ENCODE data around the gene DCUN1D2. TPM values are rescaled to one million over a fixed set of nuclear protein-coding genes. Genes with fewer than 3 reads are reported as not detected.

DCUN1D2 gene
- total and polyA plus RNA-seq, 10 of the 15 experiments (the other 5 are each of a cell fraction or from before 2014, with no cell fraction given), result 2.5 to 23.6 (median 9.3) TPM

- H3K36me3 ChIP-seq (ENCODE audit: control insufficient read depth in 2 of 2, insufficient read depth in 2 of 2, low read length in 1 of 2), result peaks cover under 1 to 2% of the 10 kb centered on the region in 2 experiments; a peak in 3 of 4 replicates
- H3K4me2 ChIP-seq (ENCODE audit: control insufficient read depth, insufficient read depth), result no peak overlapping the region
- RAD21 ChIA-PET (ENCODE audit: unreplicated experiment), result no interaction called here
- DNase-seq (ENCODE audit: low read depth, low spot score), result no peak
- no peak for FAIRE-seq
- no peaks in the 10 kb centered on the region for H4K20me1 ChIP-seq (ENCODE audit: control insufficient read depth, insufficient read depth)
- no peak overlapping the region for H3K4me3 ChIP-seq
- no peaks in the 10 kb centered on the region for H3K79me2 ChIP-seq (ENCODE audit: control insufficient read depth, insufficient read depth, low read length)
- CTCF ChIA-PET, result no interaction called here
- BruUV-seq (replicated peaks), result no TSS peak
- H3K9me3 ChIP-seq (replicated peaks; ENCODE audit: control insufficient read depth, insufficient read depth, low read length), result no peaks in the 10 kb centered on the region
- in situ Hi-C loops (cut with MboI) (no loop called here), intact Hi-C loops (cut with micrococcal nuclease; ENCODE audit: unreplicated experiment) (no loop called here)
- POLR2A ChIA-PET, result interaction anchor here (0.6 to 0.7 kb wide), 2 partner anchors 147 to 759 kb away, joined by 3 to 4 read pairs; no protein-coding TSS in a partner anchor
- H3K9ac ChIP-seq (ENCODE audit: control insufficient read depth, insufficient read depth, low read length), result no peak overlapping the region
- no peak overlapping the region for H2AFZ ChIP-seq (ENCODE audit: control insufficient read depth, low read depth, low read length)
- H3K4me1 ChIP-seq (ENCODE audit: control insufficient read depth, insufficient read depth, low read length), result no peaks in the 10 kb centered on the region
- no peak overlapping the region for H3K27ac ChIP-seq (ENCODE audit: control insufficient read depth, insufficient read depth)
- SMC1A ChIA-PET (ENCODE audit: uncharacterized antibody, unreplicated experiment), result interaction anchor here (0.8 kb wide), 1 partner anchor 12 kb away, joined by 3 read pairs; no protein-coding TSS in a partner anchor
- H3K27me3 ChIP-seq (replicated peaks in 1 of 2; ENCODE audit: control insufficient read depth in 2 of 2, insufficient read depth in 2 of 2, low read length in 1 of 2), result no peaks in the 10 kb centered on the region
- 98% methylated on average over 3 of the region's 4 CpGs for WGBS (ENCODE audit: insufficient coverage, insufficient replicate concordance, low lambda C conversion rate, missing lambda C conversion rate)
- no peak for ATAC-seq
- no peak for TF ChIP-seq REST (IDR thresholded peaks at IDR 0.05; ENCODE audit: low read depth, low read length)
- no peak for TF ChIP-seq SREBF2 (IDR thresholded peaks at IDR 0.05; ENCODE audit: low read length)
- TF ChIP-seq, protein P1, sequence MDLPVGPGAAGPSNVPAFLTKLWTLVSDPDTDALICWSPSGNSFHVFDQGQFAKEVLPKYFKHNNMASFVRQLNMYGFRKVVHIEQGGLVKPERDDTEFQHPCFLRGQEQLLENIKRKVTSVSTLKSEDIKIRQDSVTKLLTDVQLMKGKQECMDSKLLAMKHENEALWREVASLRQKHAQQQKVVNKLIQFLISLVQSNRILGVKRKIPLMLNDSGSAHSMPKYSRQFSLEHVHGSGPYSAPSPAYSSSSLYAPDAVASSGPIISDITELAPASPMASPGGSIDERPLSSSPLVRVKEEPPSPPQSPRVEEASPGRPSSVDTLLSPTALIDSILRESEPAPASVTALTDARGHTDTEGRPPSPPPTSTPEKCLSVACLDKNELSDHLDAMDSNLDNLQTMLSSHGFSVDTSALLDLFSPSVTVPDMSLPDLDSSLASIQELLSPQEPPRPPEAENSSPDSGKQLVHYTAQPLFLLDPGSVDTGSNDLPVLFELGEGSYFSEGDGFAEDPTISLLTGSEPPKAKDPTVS (IDR thresholded peaks at IDR 0.05; ENCODE audit: low read depth, low read length), result no peak
- no peak for TF ChIP-seq SUZ12 (IDR thresholded peaks at IDR 0.05; ENCODE audit: unreplicated experiment)
- TF ChIP-seq, protein P2, sequence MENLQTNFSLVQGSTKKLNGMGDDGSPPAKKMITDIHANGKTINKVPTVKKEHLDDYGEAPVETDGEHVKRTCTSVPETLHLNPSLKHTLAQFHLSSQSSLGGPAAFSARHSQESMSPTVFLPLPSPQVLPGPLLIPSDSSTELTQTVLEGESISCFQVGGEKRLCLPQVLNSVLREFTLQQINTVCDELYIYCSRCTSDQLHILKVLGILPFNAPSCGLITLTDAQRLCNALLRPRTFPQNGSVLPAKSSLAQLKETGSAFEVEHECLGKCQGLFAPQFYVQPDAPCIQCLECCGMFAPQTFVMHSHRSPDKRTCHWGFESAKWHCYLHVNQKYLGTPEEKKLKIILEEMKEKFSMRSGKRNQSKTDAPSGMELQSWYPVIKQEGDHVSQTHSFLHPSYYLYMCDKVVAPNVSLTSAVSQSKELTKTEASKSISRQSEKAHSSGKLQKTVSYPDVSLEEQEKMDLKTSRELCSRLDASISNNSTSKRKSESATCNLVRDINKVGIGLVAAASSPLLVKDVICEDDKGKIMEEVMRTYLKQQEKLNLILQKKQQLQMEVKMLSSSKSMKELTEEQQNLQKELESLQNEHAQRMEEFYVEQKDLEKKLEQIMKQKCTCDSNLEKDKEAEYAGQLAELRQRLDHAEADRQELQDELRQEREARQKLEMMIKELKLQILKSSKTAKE (IDR thresholded peaks at IDR 0.05; ENCODE audit: low read depth, poor library complexity, severe bottlenecking), result no peak
- TF ChIP-seq SMAD1 (IDR thresholded peaks at IDR 0.05; ENCODE audit: low read depth, partially characterized antibody), result no peak
- TF ChIP-seq RB1 (IDR thresholded peaks at IDR 0.05; ENCODE audit: borderline replicate concordance), result no peak
- TF ChIP-seq, protein P3, sequence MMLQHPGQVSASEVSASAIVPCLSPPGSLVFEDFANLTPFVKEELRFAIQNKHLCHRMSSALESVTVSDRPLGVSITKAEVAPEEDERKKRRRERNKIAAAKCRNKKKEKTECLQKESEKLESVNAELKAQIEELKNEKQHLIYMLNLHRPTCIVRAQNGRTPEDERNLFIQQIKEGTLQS (IDR thresholded peaks at IDR 0.05; ENCODE audit: borderline replicate concordance, extremely low read depth, low read depth, low read length), result no peak
- TF ChIP-seq KAT2A (conservative IDR thresholded peaks at IDR 0.05; ENCODE audit: control insufficient read depth, low read depth, low read length), result no peak
- TF ChIP-seq BHLHE40 (IDR thresholded peaks at IDR 0.05; ENCODE audit: borderline replicate concordance in 1 of 2, low read depth in 2 of 2, low read length in 1 of 2), result no peak
- TF ChIP-seq GATAD2B (conservative IDR thresholded peaks at IDR 0.05; ENCODE audit: low read depth), result no peak
- no peak for TF ChIP-seq PAX8 (IDR thresholded peaks at IDR 0.05)
- no peak for TF ChIP-seq RELA (IDR thresholded peaks at IDR 0.05; ENCODE audit: borderline replicate concordance, partially characterized antibody)
- TF ChIP-seq PML (IDR thresholded peaks at IDR 0.05; ENCODE audit: low read length), result no peak
- TF ChIP-seq WRNIP1 (IDR thresholded peaks at IDR 0.05; ENCODE audit: borderline replicate concordance, low read depth, low read length), result no peak
Observed at GRCh38 chr13:113465300-113465699, 25.2 kb downstream of the DCUN1D2 start.
